CD4-positive, alpha-beta T cell (primary cell): Measurements from ENCODE around the gene RBM7. TPM values are rescaled to one million over a fixed set of nuclear protein-coding genes. Genes with fewer than 3 reads are reported as not detected.

Experiments used
- ATAC-seq: fragments of 200-7000 bp; cut with Tn5 transposase; one replicate; pipeline ENCODE4 v1.10.0; 2022; ENCODE audit warnings: mild to moderate bottlenecking; ENCODE audit not compliant: poor library complexity
- CTCF ChIA-PET: fragments of 350-600 bp; sonication (Branson Sonifier 250); formaldehyde crosslinking; loops from one replicate; lab custom pipeline; 2021; ENCODE audit warnings: antibody characterized with exemption, inconsistent platforms; lab: Charles Lee
- POLR2A ChIA-PET: fragments of 350-600 bp; sonication (Branson Sonifier 250); formaldehyde crosslinking; loops from one replicate; lab custom pipeline; 2021; ENCODE audit warnings: antibody characterized with exemption, inconsistent platforms; lab: Charles Lee
- DNase-seq, 14 experiments: peaks; one replicate each; pipeline ENCODE4 v3.0.0-alpha.2; 2013 to 2020; ENCODE audit warnings: mixed read lengths in 2 of 14
- H3K27ac ChIP-seq, 2 donors: one replicate each; pipeline versions ENCODE4 v1.5.1 to v1.7.0; 2013; ENCODE audit warnings: low read length in 2 of 2, low read depth in 1 of 2, mild to moderate bottlenecking in 1 of 2
- H3K27me3 ChIP-seq, 2 experiments: 1 replicate in 1 of 2; 2 replicates in 1 of 2; pipeline versions ENCODE4 v1.6.1 to v1.7.0; 2013; ENCODE audit warnings: low read length in 2 of 2, control low read depth in 1 of 2, mild to moderate bottlenecking in 1 of 2, moderate library complexity in 1 of 2; ENCODE audit not compliant: insufficient read depth in 2 of 2, control insufficient read depth in 1 of 2
- H3K36me3 ChIP-seq: one replicate; pipeline ENCODE4 v1.6.1; 2013; ENCODE audit warnings: low read length, control low read depth; ENCODE audit not compliant: insufficient read depth
- H3K4me1 ChIP-seq: one replicate; pipeline ENCODE4 v1.6.1; 2013; ENCODE audit warnings: low read length, control low read depth; ENCODE audit not compliant: insufficient read depth
- H3K4me3 ChIP-seq: one replicate; pipeline ENCODE4 v1.5.1; 2013; ENCODE audit warnings: mild to moderate bottlenecking, low read length, moderate library complexity
- H3K9me3 ChIP-seq, 2 experiments: 1 replicate in 1 of 2; 2 replicates in 1 of 2; pipeline versions ENCODE4 v1.6.1 to v1.7.0; 2013; ENCODE audit warnings: low read length in 2 of 2, mild to moderate bottlenecking in 2 of 2, control low read depth in 1 of 2, moderate library complexity in 1 of 2; ENCODE audit not compliant: control insufficient read depth in 1 of 2, insufficient read depth in 1 of 2
- H3K27ac Mint-ChIP-seq: one replicate; pipeline ENCODE4 v1.8.0; 2020; ENCODE audit warnings: mixed read lengths
- H3K27me3 Mint-ChIP-seq: one replicate; pipeline ENCODE4 v1.8.0; 2021; ENCODE audit warnings: mixed read lengths
- H3K36me3 Mint-ChIP-seq: one replicate; pipeline ENCODE4 v1.8.0; 2021; ENCODE audit warnings: low read depth, mixed read lengths
- H3K4me1 Mint-ChIP-seq: one replicate; pipeline ENCODE4 v1.8.0; 2021; ENCODE audit warnings: low read depth, mixed read lengths
- H3K4me3 Mint-ChIP-seq: one replicate; pipeline ENCODE4 v1.8.0; 2020; ENCODE audit warnings: mild to moderate bottlenecking, mixed read lengths
- H3K9me3 Mint-ChIP-seq: one replicate; pipeline ENCODE4 v1.8.0; 2020; ENCODE audit warnings: mixed read lengths
- intact Hi-C, 2 experiments: fragments of 100-400 bp; cut with DNase I in 1 of 2; cut with micrococcal nuclease in 1 of 2; formaldehyde crosslinking; loops; one replicate each; pipeline versions ENCODE4 v1.15.1 to v1.9.0; 2023 to 2025; cut with DNase I, micrococcal nuclease
- total RNA-seq, 174 experiments: library from RNA in 2 of 174; stranded (reverse) in 2 of 174; gene quantifications; one replicate each; pipeline ENCODE4 v1.2.3 and lab custom pipeline; 2021 to 2026
- TF ChIP-seq, protein P1 (sequence below): fragments of 200-600 bp; IDR thresholded peaks from one replicate; pipeline ENCODE4 v1.8.0; 2022; ENCODE audit warnings: antibody characterized with exemption, mild to moderate bottlenecking

Gene RBM7
- total RNA-seq, 2 experiments from 2014 or later, result 76.1 to 81.9 TPM

DNA sequence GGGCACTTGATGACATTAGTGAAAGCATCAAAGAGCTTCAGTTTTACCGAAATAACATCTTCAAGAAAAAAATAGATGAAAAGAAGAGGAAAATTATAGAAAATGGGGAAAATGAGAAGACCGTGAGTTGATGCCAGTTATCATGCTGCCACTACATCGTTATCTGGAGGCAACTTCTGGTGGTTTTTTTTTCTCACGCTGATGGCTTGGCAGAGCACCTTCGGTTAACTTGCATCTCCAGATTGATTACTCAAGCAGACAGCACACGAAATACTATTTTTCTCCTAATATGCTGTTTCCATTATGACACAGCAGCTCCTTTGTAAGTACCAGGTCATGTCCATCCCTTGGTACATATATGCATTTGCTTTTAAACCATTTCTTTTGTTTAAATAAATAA lies 49.4 kb downstream of the RBM7 start:
- H3K36me3 ChIP-seq, result peaks cover 45% of the 10 kb centered on the region
- H3K9me3 ChIP-seq, result no peaks in the 10 kb centered on the region
- Mint-ChIP-seq H3K4me3 (no peak overlapping the region), H3K9me3 (no peaks in the 10 kb centered on the region), H3K36me3 (peaks cover 65% of the 10 kb centered on the region), H3K27me3 (no peaks in the 10 kb centered on the region), H3K27ac (no peak overlapping the region), H3K4me1 (no peaks in the 10 kb centered on the region)
- TF ChIP-seq, protein P1, sequence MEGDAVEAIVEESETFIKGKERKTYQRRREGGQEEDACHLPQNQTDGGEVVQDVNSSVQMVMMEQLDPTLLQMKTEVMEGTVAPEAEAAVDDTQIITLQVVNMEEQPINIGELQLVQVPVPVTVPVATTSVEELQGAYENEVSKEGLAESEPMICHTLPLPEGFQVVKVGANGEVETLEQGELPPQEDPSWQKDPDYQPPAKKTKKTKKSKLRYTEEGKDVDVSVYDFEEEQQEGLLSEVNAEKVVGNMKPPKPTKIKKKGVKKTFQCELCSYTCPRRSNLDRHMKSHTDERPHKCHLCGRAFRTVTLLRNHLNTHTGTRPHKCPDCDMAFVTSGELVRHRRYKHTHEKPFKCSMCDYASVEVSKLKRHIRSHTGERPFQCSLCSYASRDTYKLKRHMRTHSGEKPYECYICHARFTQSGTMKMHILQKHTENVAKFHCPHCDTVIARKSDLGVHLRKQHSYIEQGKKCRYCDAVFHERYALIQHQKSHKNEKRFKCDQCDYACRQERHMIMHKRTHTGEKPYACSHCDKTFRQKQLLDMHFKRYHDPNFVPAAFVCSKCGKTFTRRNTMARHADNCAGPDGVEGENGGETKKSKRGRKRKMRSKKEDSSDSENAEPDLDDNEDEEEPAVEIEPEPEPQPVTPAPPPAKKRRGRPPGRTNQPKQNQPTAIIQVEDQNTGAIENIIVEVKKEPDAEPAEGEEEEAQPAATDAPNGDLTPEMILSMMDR, result no peak
- no peak for ATAC-seq
- ChIA-PET CTCF (no interaction called here), POLR2A (no interaction called here)
- intact Hi-C loops, result no loop called here
- H3K27me3 ChIP-seq, result no peaks in the 10 kb centered on the region
- peak overlapping the region in 1 of 2 donors; percentile 56 for H3K27ac ChIP-seq
- H3K4me3 ChIP-seq, result no peak overlapping the region
- no peak for DNase-seq
- H3K4me1 ChIP-seq, result no peaks in the 10 kb centered on the region

DNA sequence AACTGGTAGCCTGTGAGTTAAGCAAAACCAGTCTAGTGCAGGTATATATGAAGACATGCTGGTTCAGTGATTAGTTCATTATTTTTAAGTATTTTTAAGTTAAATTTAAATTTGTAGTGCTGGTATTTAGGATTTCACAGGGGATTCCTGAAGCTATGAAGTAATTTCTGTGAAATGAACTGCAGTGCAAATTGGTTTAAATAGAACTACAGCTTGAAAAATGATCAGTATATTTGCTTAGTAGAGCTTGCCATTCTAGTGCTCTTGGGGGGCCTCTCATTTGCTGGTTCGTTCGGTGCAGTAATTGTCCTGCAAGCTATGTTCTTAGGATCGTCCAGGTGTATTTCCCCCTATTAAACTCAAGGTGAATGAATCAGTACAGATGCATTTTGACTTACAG lies 51.9 kb downstream of the RBM7 start:
- H3K27ac ChIP-seq, result no peak overlapping the region
- intact Hi-C loops, result no loop called here
- peaks cover 30% of the 10 kb centered on the region for H3K36me3 ChIP-seq
- H3K4me1 Mint-ChIP-seq, result no peaks in the 10 kb centered on the region
- ChIA-PET CTCF (no interaction called here), POLR2A (no interaction called here)
- no peak for DNase-seq
- peaks cover 41% of the 10 kb centered on the region for H3K36me3 Mint-ChIP-seq
- no peak overlapping the region for H3K4me3 ChIP-seq
- H3K4me1 ChIP-seq, result no peaks in the 10 kb centered on the region
- H3K9me3 Mint-ChIP-seq, result no peaks in the 10 kb centered on the region
- TF ChIP-seq, protein P1, result no peak
- H3K27me3 ChIP-seq, result no peaks in the 10 kb centered on the region
- H3K27me3 Mint-ChIP-seq, result no peaks in the 10 kb centered on the region
- no peak overlapping the region for H3K4me3 Mint-ChIP-seq
- no peaks in the 10 kb centered on the region for H3K9me3 ChIP-seq
- ATAC-seq, result no peak
- no peak overlapping the region for H3K27ac Mint-ChIP-seq

Other genes with a start within 250 kb of the RBM7 start
- gene NNMT, start 104.3 kb upstream of the RBM7 start, total RNA-seq, result not detected
- 1 to 10 TPM; 6.1 to 7.6 TPM for gene C11orf71, start 155 bp upstream of the RBM7 start, total RNA-seq
- 10 to 100 TPM; 17.3 to 20.6 TPM for gene REXO2, start 38.8 kb downstream of the RBM7 start, total RNA-seq
- not detected for gene NXPE1, start 159.2 kb downstream of the RBM7 start, total RNA-seq
- not detected for gene NXPE4, start 195.1 kb downstream of the RBM7 start, total RNA-seq